GM21825 (cell line): Measurements from ENCODE around the gene PLIN5.

ENCODE experiments used
- ATAC-seq: cut with Tn5 transposase; IDR thresholded peaks from one replicate; pipeline ENCODE4 v1.9.1; 2021; ENCODE audit warnings: mild to moderate bottlenecking, moderate library complexity; ENCODE audit not compliant: unreplicated experiment

PLIN5 gene

GRCh38 chr19:4507804-4508203, 27.2 kb downstream of the PLIN5 start:
- no peak for ATAC-seq

- ATAC-seq: no peak
These were observed 27.9 kb downstream of the PLIN5 start for GRCh38 chr19:4507150-4507452.

- no peak for ATAC-seq
These were observed 28.4 kb downstream of the PLIN5 start for GRCh38 chr19:4506449-4507149.

- ATAC-seq: no peak
These were observed 29.2 kb downstream of the PLIN5 start for GRCh38 chr19:4505570-4506448.

- no peak for ATAC-seq
These were observed 30.0 kb downstream of the PLIN5 start for GRCh38 chr19:4504891-4505569.

- no peak for ATAC-seq
These were observed 30.7 kb downstream of the PLIN5 start for GRCh38 chr19:4504297-4504701.

GRCh38 chr19:4503825-4504170, 31.2 kb downstream of the PLIN5 start:
- no peak for ATAC-seq

GRCh38 chr19:4503132-4503824, 31.7 kb downstream of the PLIN5 start:
- no peak for ATAC-seq

GRCh38 chr19:4502282-4503131, 32.5 kb downstream of the PLIN5 start:
- ATAC-seq: no peak

- no peak for ATAC-seq
These were observed 33.3 kb downstream of the PLIN5 start for GRCh38 chr19:4501691-4502090.

- ATAC-seq: no peak
These were observed 34.0 kb downstream of the PLIN5 start for GRCh38 chr19:4500841-4501591.

- no peak for ATAC-seq
These were observed 35.2 kb downstream of the PLIN5 start for GRCh38 chr19:4499855-4500254.

GRCh38 chr19:4499318-4499717, 35.7 kb downstream of the PLIN5 start:
- no peak for ATAC-seq

GRCh38 chr19:4498694-4499093, 36.3 kb downstream of the PLIN5 start:
- no peak for ATAC-seq

GRCh38 chr19:4497770-4498389, 37.1 kb downstream of the PLIN5 start:
- ATAC-seq: no peak

GRCh38 chr19:4496304-4496703, 38.7 kb downstream of the PLIN5 start:
- no peak for ATAC-seq

- no peak for ATAC-seq
These were observed 39.6 kb downstream of the PLIN5 start for GRCh38 chr19:4495471-4495870.

GRCh38 chr19:4494691-4495064, 40.3 kb downstream of the PLIN5 start:
- ATAC-seq: no peak

GRCh38 chr19:4493929-4494690, 40.9 kb downstream of the PLIN5 start:
- ATAC-seq: no peak
